Ammon's horn (tissue), 1 donor: ENCODE results near the gene RAPH1.

ENCODE experiments used
- DNase-seq: peaks from one replicate; pipeline ENCODE4 v3.0.0-alpha.2; 2016; ENCODE audit warnings: low spot score

RAPH1 gene

GRCh38 chr2:203535078-203535783 lies at the start of gene RAPH1:
Gene RAPH1, minus strand, starts transcription at chr2:203535301. Its CDS starts 39,948 bp downstream, at chr2:203495353.
- peak; percentile 71 for DNase-seq

GRCh38 chr2:203584784-203585183 lies 49.7 kb upstream of the RAPH1 start:
- no peak for DNase-seq

GRCh38 chr2:203583701-203584100 lies 48.6 kb upstream of the RAPH1 start:
- DNase-seq: no peak

GRCh38 chr2:203583084-203583695 lies 48.1 kb upstream of the RAPH1 start:
- DNase-seq: no peak

GRCh38 chr2:203582468-203582867 lies 47.4 kb upstream of the RAPH1 start:
- DNase-seq: no peak

GRCh38 chr2:203580844-203581243 lies 45.7 kb upstream of the RAPH1 start:
- DNase-seq: peak; percentile 68

- DNase-seq: no peak
Observed at GRCh38 chr2:203579730-203580129, 44.6 kb upstream of the RAPH1 start.

GRCh38 chr2:203578759-203579643 lies 43.9 kb upstream of the RAPH1 start:
- DNase-seq: no peak

- no peak for DNase-seq
Observed at GRCh38 chr2:203574824-203575223, 39.7 kb upstream of the RAPH1 start.

GRCh38 chr2:203572316-203572715 lies 37.2 kb upstream of the RAPH1 start:
- no peak for DNase-seq

GRCh38 chr2:203569677-203570316 lies 34.7 kb upstream of the RAPH1 start:
- DNase-seq: no peak

GRCh38 chr2:203567691-203568090 lies 32.6 kb upstream of the RAPH1 start:
- DNase-seq: no peak

GRCh38 chr2:203566161-203566560 lies 31.1 kb upstream of the RAPH1 start:
- DNase-seq: no peak

- no peak for DNase-seq
Observed at GRCh38 chr2:203565076-203565475, 30.0 kb upstream of the RAPH1 start.

- no peak for DNase-seq
Observed at GRCh38 chr2:203562268-203562667, 27.2 kb upstream of the RAPH1 start.

- no peak for DNase-seq
Observed at GRCh38 chr2:203559641-203560040, 24.5 kb upstream of the RAPH1 start.

- no peak for DNase-seq
Observed at GRCh38 chr2:203553784-203554183, 18.7 kb upstream of the RAPH1 start.

GRCh38 chr2:203551778-203552177 lies 16.7 kb upstream of the RAPH1 start:
- no peak for DNase-seq

- DNase-seq: no peak
Observed at GRCh38 chr2:203550266-203550665, 15.2 kb upstream of the RAPH1 start.

- no peak for DNase-seq
Observed at GRCh38 chr2:203549406-203549805, 14.3 kb upstream of the RAPH1 start.

- no peak for DNase-seq
Observed at GRCh38 chr2:203548887-203549286, 13.8 kb upstream of the RAPH1 start.

- DNase-seq: no peak
Observed at GRCh38 chr2:203547356-203547755, 12.3 kb upstream of the RAPH1 start.
